RWPE2 (cell line): ENCODE measurements around the gene GADD45A.

Experiments
- ATAC-seq: fragments of 200-7000 bp; cut with Tn5 transposase; 3 replicates; pipeline ENCODE4 v1.9.1; 2021; ENCODE audit warnings: low read depth
- DNase-seq: peaks from one replicate; pipeline ENCODE4 v3.0.0-alpha.2; 2020; ENCODE audit warnings: low spot score
- H3K27ac ChIP-seq: fragments of 450-650 bp; 2 replicates; pipeline ENCODE4 v1.5.1; 2017; ENCODE audit warnings: mild to moderate bottlenecking; ENCODE audit not compliant: poor library complexity, severe bottlenecking
- H3K27me3 ChIP-seq: fragments of 250-450 bp; sonication (Bioruptor Pico); 2 replicates; pipeline ENCODE4 v1.5.1; 2021; ENCODE audit warnings: mild to moderate bottlenecking, moderate library complexity; ENCODE audit not compliant: insufficient read depth, poor library complexity, severe bottlenecking
- H3K36me3 ChIP-seq: fragments of 250-450 bp; sonication (Bioruptor Pico); 2 replicates; pipeline ENCODE4 v1.5.1; 2020; ENCODE audit warnings: low read depth, mild to moderate bottlenecking, moderate library complexity
- H3K4me1 ChIP-seq: fragments of 250-450 bp; sonication (Bioruptor Pico); 2 replicates; pipeline ENCODE4 v1.5.1; 2021; ENCODE audit warnings: mild to moderate bottlenecking, moderate library complexity; ENCODE audit not compliant: insufficient read depth, poor library complexity, severe bottlenecking
- H3K4me3 ChIP-seq: fragments of 250-450 bp; sonication (Bioruptor Pico); 2 replicates; pipeline ENCODE4 v1.5.1; 2021; ENCODE audit warnings: mild to moderate bottlenecking, moderate library complexity; ENCODE audit not compliant: severe bottlenecking
- H3K9me3 ChIP-seq: fragments of 250-450 bp; sonication (Bioruptor Pico); 2 replicates; pipeline ENCODE4 v1.5.1; 2021; ENCODE audit warnings: mild to moderate bottlenecking, moderate library complexity; ENCODE audit not compliant: severe bottlenecking
- TF ChIP-seq, protein P1 (sequence below): fragments of 450-650 bp; IDR thresholded peaks from one replicate; pipeline ENCODE4 v1.5.1; 2017; ENCODE audit warnings: mild to moderate bottlenecking, moderate library complexity; ENCODE audit not compliant: poor library complexity, severe bottlenecking

The GADD45A gene

GRCh38 chr1:67708606-67709005 lies 23.6 kb downstream of the GADD45A start:
- H3K4me1 ChIP-seq: peaks cover 32% of the 10 kb centered on the region
- no peaks in the 10 kb centered on the region for H3K27me3 ChIP-seq
- peaks cover 30% of the 10 kb centered on the region for H3K36me3 ChIP-seq
- TF ChIP-seq, protein P1, sequence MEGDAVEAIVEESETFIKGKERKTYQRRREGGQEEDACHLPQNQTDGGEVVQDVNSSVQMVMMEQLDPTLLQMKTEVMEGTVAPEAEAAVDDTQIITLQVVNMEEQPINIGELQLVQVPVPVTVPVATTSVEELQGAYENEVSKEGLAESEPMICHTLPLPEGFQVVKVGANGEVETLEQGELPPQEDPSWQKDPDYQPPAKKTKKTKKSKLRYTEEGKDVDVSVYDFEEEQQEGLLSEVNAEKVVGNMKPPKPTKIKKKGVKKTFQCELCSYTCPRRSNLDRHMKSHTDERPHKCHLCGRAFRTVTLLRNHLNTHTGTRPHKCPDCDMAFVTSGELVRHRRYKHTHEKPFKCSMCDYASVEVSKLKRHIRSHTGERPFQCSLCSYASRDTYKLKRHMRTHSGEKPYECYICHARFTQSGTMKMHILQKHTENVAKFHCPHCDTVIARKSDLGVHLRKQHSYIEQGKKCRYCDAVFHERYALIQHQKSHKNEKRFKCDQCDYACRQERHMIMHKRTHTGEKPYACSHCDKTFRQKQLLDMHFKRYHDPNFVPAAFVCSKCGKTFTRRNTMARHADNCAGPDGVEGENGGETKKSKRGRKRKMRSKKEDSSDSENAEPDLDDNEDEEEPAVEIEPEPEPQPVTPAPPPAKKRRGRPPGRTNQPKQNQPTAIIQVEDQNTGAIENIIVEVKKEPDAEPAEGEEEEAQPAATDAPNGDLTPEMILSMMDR: no peak
- H3K9me3 ChIP-seq: no peaks in the 10 kb centered on the region
- no peak for DNase-seq
- no peak overlapping the region for H3K4me3 ChIP-seq
- no peak overlapping the region for H3K27ac ChIP-seq
- ATAC-seq: 0 out of 3 replicates have a peak, but pooled peaks have one; percentile 15

- no peaks in the 10 kb centered on the region for H3K27me3 ChIP-seq
- peak; percentile 71 for ATAC-seq
- H3K27ac ChIP-seq: peak overlapping the region; percentile 70
- no peaks in the 10 kb centered on the region for H3K9me3 ChIP-seq
- peaks cover 21% of the 10 kb centered on the region for H3K36me3 ChIP-seq
- peaks cover 39% of the 10 kb centered on the region for H3K4me1 ChIP-seq
- H3K4me3 ChIP-seq: no peak overlapping the region
- no peak for DNase-seq
- TF ChIP-seq, protein P1: no peak
These were observed 25.4 kb downstream of the GADD45A start for GRCh38 chr1:67710417-67710816.

DNA sequence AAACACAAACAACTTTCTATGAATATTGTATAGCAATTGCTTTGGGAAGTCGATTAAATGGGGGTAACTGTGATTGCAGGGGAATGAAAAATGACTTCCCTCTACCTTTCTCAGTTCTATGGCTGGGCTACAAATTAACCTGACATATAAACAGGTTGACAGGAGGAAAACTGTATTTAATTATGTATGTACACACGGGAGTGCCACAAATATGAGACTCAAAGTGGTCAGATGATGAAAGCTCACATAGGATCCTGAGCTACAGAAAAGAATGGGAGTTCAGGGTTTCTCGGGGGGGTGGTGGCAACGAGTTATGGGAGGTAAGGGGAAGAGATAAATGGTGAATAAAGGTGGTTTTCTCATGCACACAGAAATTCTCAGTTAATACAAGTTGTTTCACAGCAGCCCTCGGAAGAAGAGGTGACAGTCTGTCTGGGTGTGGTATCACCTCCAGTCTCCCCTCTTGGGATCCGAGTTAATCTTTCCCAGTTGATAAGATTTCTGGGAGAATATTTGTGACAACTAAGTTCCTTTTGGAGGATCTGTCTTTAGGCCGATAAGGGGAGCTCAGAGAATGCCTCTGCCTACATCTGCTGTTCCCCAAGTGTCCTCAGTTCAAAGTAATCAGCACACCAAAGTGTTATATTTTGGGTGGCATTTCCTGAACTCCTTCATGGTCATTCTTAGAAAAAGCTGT lies 26.3 kb downstream of the GADD45A start:
- ATAC-seq (no peak), DNase-seq (no peak)
- Histone ChIP-seq H3K27ac (peak overlapping the region; percentile 70), H3K27me3 (no peaks in the 10 kb centered on the region), H3K9me3 (no peaks in the 10 kb centered on the region), H3K4me1 (peaks cover 42% of the 10 kb centered on the region), H3K36me3 (peaks cover 12% of the 10 kb centered on the region), H3K4me3 (no peak overlapping the region)
- TF ChIP-seq, protein P1: no peak

DNA sequence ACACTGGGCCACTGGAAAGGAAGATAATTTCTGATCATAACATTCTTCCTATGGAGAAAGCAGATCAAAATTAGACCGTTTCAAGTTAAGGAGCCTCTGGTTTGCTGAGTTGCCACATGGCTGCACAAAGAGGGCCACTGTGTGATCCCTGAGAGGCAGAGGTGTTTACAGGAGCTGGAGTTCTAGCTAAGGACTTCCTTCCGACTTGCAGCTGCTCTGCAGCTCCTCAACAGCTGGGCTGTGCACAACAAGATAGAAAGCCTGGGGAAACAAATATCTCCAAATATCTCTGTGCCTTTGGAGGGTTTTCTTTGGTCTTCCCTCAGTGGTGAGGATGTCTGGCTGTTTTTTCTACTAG lies 26.8 kb downstream of the GADD45A start:
- peaks cover 11% of the 10 kb centered on the region for H3K36me3 ChIP-seq
- no peaks in the 10 kb centered on the region for H3K9me3 ChIP-seq
- no peaks in the 10 kb centered on the region for H3K27me3 ChIP-seq
- ATAC-seq: no peak
- DNase-seq: no peak
- peak overlapping the region; percentile 70 for H3K27ac ChIP-seq
- TF ChIP-seq, protein P1: no peak
- peaks cover 47% of the 10 kb centered on the region for H3K4me1 ChIP-seq
- H3K4me3 ChIP-seq: no peak overlapping the region
